Activated CD4-positive, alpha-beta T cell treated with anti-CD3 and anti-CD28 coated beads, Interleukin-2, amount 10 ng/mL, durations not matched to agents 24 days and 14 days (primary cell): Measurements from ENCODE around the gene ZFP91. TPM values are rescaled to one million over a fixed set of nuclear protein-coding genes. Genes with fewer than 3 reads are reported as not detected.

Experiments used
- DNase-seq: peaks from one replicate; pipeline ENCODE4 v3.0.0; 2022
- H3K27ac Mint-ChIP-seq: one replicate; pipeline ENCODE4 v1.8.0; 2022; ENCODE audit warnings: mild to moderate bottlenecking, mixed read lengths
- H3K27me3 Mint-ChIP-seq: one replicate; pipeline ENCODE4 v1.8.0; 2022; ENCODE audit warnings: mixed read lengths
- H3K36me3 Mint-ChIP-seq: one replicate; pipeline ENCODE4 v1.8.0; 2022; ENCODE audit warnings: low read depth, mild to moderate bottlenecking, mixed read lengths
- H3K4me1 Mint-ChIP-seq: one replicate; pipeline ENCODE4 v1.8.0; 2021; ENCODE audit warnings: mixed read lengths
- H3K4me3 Mint-ChIP-seq: one replicate; pipeline ENCODE4 v1.8.0; 2022; ENCODE audit warnings: mild to moderate bottlenecking, moderate library complexity, mixed read lengths
- H3K9me3 Mint-ChIP-seq: one replicate; pipeline ENCODE4 v1.8.0; 2021; ENCODE audit warnings: mixed read lengths
- intact Hi-C: fragments of 100-400 bp; cut with micrococcal nuclease; formaldehyde crosslinking; loops from one replicate; pipeline ENCODE4 v1.15.1; 2023
- total RNA-seq: library from RNA; stranded (reverse); gene quantifications from 2 replicates; pipeline ENCODE4 v1.2.3, GENCODE V29; 2022

The ZFP91 gene
- total RNA-seq, 1 donor from 2014 or later = 57.4 TPM

DNA sequence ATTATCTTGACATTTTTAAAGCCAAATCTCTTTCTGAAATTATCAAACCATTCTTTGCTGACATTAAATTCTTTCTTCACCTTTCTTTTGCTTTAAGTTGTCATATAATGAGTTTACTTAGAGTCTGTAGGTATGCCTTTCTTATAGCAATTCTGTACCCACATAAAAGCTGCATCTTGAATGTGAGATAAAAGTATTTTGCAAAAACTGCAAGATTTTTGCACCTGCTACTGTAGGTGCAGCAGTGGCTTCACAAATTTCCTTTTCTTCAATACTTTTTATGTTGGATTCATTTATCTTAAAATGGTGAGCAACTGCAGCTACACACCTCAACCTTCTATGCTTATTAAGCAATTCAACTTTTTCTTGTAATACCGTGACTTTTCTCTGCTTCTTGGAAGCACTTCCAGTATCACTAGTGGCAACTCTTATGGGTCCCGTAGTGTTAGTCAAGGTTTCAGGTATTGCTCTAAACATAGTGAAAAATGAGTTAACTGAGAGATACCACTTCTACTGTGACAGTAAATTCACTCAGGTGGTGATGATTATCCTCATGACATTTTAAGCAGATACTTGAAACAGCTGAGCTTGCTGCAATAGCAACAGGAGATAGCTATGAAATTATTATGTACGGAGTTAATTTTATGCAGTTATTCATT, 18.8 kb downstream of the ZFP91 start:
- peak overlapping the region; percentile 22 for H3K4me3 Mint-ChIP-seq

GRCh38 chr11:58600510-58600909, 21.6 kb downstream of the ZFP91 start:
- H3K36me3 Mint-ChIP-seq = peaks cover 51% of the 10 kb centered on the region
- no peaks in the 10 kb centered on the region for H3K27me3 Mint-ChIP-seq
- DNase-seq = no peak
- peaks cover 57% of the 10 kb centered on the region for H3K4me1 Mint-ChIP-seq
- no peaks in the 10 kb centered on the region for H3K9me3 Mint-ChIP-seq
- H3K4me3 Mint-ChIP-seq = no peak overlapping the region
- intact Hi-C loops = no loop called here
- H3K27ac Mint-ChIP-seq = no peak overlapping the region

More for the DNA sequence above, 18.8 kb downstream of the ZFP91 start:
- peaks cover 51% of the 10 kb centered on the region for H3K4me1 Mint-ChIP-seq
- H3K27me3 Mint-ChIP-seq = no peaks in the 10 kb centered on the region
- no peak for DNase-seq
- no peaks in the 10 kb centered on the region for H3K9me3 Mint-ChIP-seq
- H3K36me3 Mint-ChIP-seq = peaks cover 44% of the 10 kb centered on the region
- intact Hi-C loops = loop anchor here (1.0 to 2.0 kb wide), 3 partner anchors 9 to 17 kb away; no protein-coding TSS in a partner anchor
- H3K27ac Mint-ChIP-seq = peak overlapping the region; percentile 59

DNA sequence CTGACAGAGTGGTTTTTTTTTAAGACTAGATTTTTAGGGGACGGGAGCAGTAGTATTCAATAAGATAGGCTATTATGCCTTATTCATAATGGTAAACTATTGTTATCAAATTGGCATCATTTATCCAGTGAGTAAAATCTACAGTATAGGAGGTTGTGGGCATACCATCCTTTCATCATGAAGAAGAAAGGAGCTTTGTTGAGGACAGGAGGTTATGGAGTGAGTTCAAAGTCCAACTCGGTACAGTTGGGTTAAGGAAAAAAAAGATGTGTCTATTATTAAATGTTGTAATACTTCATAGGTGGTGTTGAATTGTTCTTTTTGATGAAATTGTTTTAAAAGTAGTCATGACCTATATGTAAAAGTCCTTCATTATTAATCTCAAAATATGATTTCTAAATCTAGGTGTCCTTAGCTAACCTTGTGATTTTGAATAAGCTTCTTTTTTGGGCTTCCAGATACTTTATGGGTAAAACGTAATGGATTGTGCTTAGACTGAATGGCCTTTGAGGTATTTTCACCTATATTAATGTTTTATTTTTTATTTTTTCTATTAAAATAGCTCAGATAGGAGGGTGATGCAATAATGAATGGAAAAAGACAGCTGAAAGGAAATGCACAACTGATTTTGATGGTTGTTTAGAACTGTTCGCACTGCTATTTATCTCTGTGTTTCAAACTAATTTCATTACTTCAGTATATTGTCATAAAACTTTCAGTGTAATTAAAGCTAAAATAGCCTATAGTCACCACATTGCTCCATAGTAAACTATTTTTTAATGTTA, 28.3 kb downstream of the ZFP91 start:
- Mint-ChIP-seq H3K36me3 (peaks cover 52% of the 10 kb centered on the region), H3K4me1 (peaks cover 50% of the 10 kb centered on the region), H3K27ac (peak overlapping the region; percentile 22), H3K9me3 (no peaks in the 10 kb centered on the region), H3K27me3 (no peaks in the 10 kb centered on the region), H3K4me3 (no peak overlapping the region)
- DNase-seq = no peak
- intact Hi-C loops = loop anchor here (1.0 kb wide), 1 partner anchor 9 kb away; no protein-coding TSS in a partner anchor

DNA sequence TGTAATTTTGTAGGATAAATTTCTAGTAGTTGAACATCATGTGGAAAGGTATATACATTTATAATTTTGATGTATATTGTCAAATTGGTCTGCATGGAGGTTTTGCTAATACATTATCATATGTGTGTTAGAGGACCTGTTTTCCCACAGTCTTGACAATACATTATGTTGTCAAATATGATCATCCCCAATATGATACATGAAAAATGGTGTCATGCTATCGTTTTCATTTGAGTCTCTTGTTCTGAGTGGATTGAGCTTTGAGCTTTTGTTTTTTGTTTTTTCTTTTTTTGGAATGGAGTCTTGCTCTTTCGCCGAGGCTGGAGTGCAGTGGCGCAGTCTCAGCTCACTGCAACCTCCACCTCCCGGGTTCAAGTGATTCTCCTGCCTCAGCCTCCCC, 29.5 kb downstream of the ZFP91 start:
- intact Hi-C loops = no loop called here
- H3K4me1 Mint-ChIP-seq = peaks cover 44% of the 10 kb centered on the region
- H3K27ac Mint-ChIP-seq = no peak overlapping the region
- H3K27me3 Mint-ChIP-seq = no peaks in the 10 kb centered on the region
- H3K9me3 Mint-ChIP-seq = no peaks in the 10 kb centered on the region
- no peak for DNase-seq
- H3K36me3 Mint-ChIP-seq = peaks cover 52% of the 10 kb centered on the region
- H3K4me3 Mint-ChIP-seq = no peak overlapping the region

DNA sequence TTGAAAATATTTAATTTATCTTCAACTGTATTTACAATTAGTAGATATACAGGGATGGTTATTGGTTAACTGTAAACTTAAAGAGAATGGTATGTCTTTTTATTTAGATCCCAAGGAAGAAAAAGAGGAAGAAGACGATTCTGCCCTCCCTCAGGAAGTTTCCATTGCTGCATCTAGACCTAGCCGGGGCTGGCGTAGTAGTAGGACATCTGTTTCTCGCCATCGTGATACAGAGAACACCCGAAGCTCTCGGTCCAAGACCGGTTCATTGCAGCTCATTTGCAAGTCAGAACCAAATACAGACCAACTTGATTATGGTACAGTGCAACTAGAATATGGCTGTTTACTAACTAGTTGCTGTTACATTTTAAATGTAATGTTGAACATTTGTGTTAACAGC, 30.9 kb downstream of the ZFP91 start:
- no peak overlapping the region for H3K27ac Mint-ChIP-seq
- intact Hi-C loops = loop anchor here (2.0 kb wide), 1 partner anchor 13 kb away; no protein-coding TSS in a partner anchor
- H3K9me3 Mint-ChIP-seq = no peaks in the 10 kb centered on the region
- H3K4me1 Mint-ChIP-seq = peaks cover 37% of the 10 kb centered on the region
- H3K4me3 Mint-ChIP-seq = no peak overlapping the region
- H3K27me3 Mint-ChIP-seq = no peaks in the 10 kb centered on the region
- H3K36me3 Mint-ChIP-seq = peaks cover 52% of the 10 kb centered on the region
- no peak for DNase-seq

GRCh38 chr11:58613228-58613627, 34.4 kb downstream of the ZFP91 start:
- Mint-ChIP-seq H3K9me3 (no peaks in the 10 kb centered on the region), H3K27ac (no peak overlapping the region), H3K4me1 (peaks cover 17% of the 10 kb centered on the region), H3K36me3 (peaks cover 71% of the 10 kb centered on the region), H3K4me3 (no peak overlapping the region), H3K27me3 (no peaks in the 10 kb centered on the region)
- intact Hi-C loops = loop anchor here (1.0 kb wide), 1 partner anchor 35 kb away; no protein-coding TSS in a partner anchor
- no peak for DNase-seq

DNA sequence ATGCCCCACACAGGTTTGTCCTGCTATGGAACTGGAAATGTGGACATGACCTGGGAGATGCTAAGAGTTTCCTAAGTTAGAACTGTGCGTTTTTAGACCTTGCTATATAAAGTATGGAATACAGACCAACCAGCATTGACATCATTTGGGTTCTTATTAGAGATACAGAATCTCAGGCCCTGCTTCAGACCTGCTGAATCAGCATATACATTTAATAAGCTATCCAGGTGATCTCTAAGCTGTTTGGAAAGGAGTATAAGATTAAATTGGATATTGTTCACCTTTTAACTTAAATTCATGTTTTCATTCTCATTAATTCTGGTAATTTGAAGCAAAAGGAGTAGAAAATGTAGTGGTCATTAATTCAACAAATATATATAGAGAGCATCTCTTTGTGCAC, 36.7 kb downstream of the ZFP91 start:
- no peak overlapping the region for H3K4me3 Mint-ChIP-seq
- no peak overlapping the region for H3K27ac Mint-ChIP-seq
- peaks cover 19% of the 10 kb centered on the region for H3K4me1 Mint-ChIP-seq
- H3K9me3 Mint-ChIP-seq = no peaks in the 10 kb centered on the region
- peaks cover 79% of the 10 kb centered on the region for H3K36me3 Mint-ChIP-seq
- no peak for DNase-seq
- no peaks in the 10 kb centered on the region for H3K27me3 Mint-ChIP-seq
- intact Hi-C loops = no loop called here

DNA sequence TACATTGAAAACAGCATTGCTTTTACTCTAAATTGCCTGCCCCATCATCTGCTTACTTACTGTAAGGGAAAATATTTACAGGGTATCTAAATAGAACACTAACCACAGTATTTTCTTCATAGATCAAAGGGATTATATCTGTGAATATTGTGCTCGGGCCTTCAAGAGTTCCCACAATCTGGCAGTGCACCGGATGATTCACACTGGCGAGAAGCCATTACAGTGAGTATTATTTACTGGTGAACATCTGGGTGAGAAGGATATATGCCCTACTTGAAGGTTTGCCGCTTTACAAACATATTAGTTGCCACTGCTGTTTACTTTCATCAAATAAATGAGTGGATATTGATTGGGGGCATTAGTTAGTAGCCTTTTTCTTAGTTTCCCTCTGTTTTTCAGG, 37.7 kb downstream of the ZFP91 start:
- DNase-seq = no peak
- Mint-ChIP-seq H3K27ac (no peak overlapping the region), H3K36me3 (peaks cover 72% of the 10 kb centered on the region), H3K9me3 (no peaks in the 10 kb centered on the region), H3K4me1 (peaks cover 15% of the 10 kb centered on the region), H3K4me3 (no peak overlapping the region), H3K27me3 (no peaks in the 10 kb centered on the region)
- intact Hi-C loops = no loop called here

GRCh38 chr11:58617976-58618557, 39.2 kb downstream of the ZFP91 start:
- Mint-ChIP-seq H3K4me3 (no peak overlapping the region), H3K4me1 (peaks cover 21% of the 10 kb centered on the region), H3K27me3 (no peaks in the 10 kb centered on the region), H3K27ac (peak overlapping the region; percentile 67), H3K36me3 (peaks cover 75% of the 10 kb centered on the region), H3K9me3 (no peaks in the 10 kb centered on the region)
- no peak for DNase-seq
- intact Hi-C loops = no loop called here

GRCh38 chr11:58621586-58622262, 42.9 kb downstream of the ZFP91 start:
- no peak for DNase-seq
- Mint-ChIP-seq H3K27me3 (no peaks in the 10 kb centered on the region), H3K9me3 (no peaks in the 10 kb centered on the region), H3K4me1 (peaks cover 18% of the 10 kb centered on the region), H3K4me3 (peak overlapping the region; percentile 2), H3K36me3 (peaks cover 66% of the 10 kb centered on the region), H3K27ac (peak overlapping the region; percentile 73)
- intact Hi-C loops = no loop called here

DNA sequence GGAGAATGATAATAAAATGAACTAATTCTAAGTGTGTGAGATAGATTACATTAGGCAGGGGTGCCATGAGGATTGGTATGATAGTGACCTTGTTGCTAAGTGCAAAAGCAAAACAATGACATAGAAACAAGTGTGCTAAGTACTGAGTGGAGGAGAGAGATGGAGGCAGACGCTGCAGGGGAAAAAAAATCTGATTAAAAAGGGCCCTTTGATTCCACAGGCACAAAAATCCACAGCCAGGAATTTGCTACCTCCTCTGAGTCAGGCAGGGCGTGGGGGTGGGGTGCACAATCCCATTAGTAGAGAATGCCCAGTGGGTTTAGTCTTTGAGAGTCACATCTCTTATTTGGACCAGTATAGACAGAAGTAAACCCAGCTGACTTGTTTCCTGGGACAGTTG, 43.5 kb downstream of the ZFP91 start, which contains the start of gene CNTF:
TSS of gene CNTF (plus strand) at position 322 of the 400 bp plus-strand sequence. CDS start 88 bp downstream, outside the sequence.
- H3K36me3 Mint-ChIP-seq = peaks cover 65% of the 10 kb centered on the region
- intact Hi-C loops = no loop called here

GRCh38 chr11:58625086-58625485, 46.2 kb downstream of the ZFP91 start:
- H3K27ac Mint-ChIP-seq = no peak overlapping the region
- H3K9me3 Mint-ChIP-seq = no peaks in the 10 kb centered on the region
- no peak for DNase-seq
- H3K36me3 Mint-ChIP-seq = peaks cover 42% of the 10 kb centered on the region
- H3K27me3 Mint-ChIP-seq = no peaks in the 10 kb centered on the region
- no peak overlapping the region for H3K4me3 Mint-ChIP-seq
- H3K4me1 Mint-ChIP-seq = peaks cover 16% of the 10 kb centered on the region
- intact Hi-C loops = no loop called here

More for the DNA sequence above, 43.5 kb downstream of the ZFP91 start, which contains the start of gene CNTF:
- DNase-seq = no peak
- peaks cover 18% of the 10 kb centered on the region for H3K4me1 Mint-ChIP-seq
- peak within 1 kb of the TSS; percentile 73 for H3K27ac Mint-ChIP-seq
- no peaks in the 10 kb centered on the region for H3K27me3 Mint-ChIP-seq
- H3K4me3 Mint-ChIP-seq = peak within 1 kb of the TSS; percentile 2
- no peaks in the 10 kb centered on the region for H3K9me3 Mint-ChIP-seq

- no peak for DNase-seq
- peak overlapping the region; percentile 6 for H3K27ac Mint-ChIP-seq
- peaks cover 12% of the 10 kb centered on the region for H3K4me1 Mint-ChIP-seq
- intact Hi-C loops = no loop called here
- no peak overlapping the region for H3K4me3 Mint-ChIP-seq
- H3K27me3 Mint-ChIP-seq = no peaks in the 10 kb centered on the region
- H3K36me3 Mint-ChIP-seq = peaks cover 38% of the 10 kb centered on the region
- H3K9me3 Mint-ChIP-seq = no peaks in the 10 kb centered on the region
These were observed 47.1 kb downstream of the ZFP91 start for GRCh38 chr11:58625826-58626460.
